Left lung (tissue), 10 donors: ENCODE data around the gene NDUFB10. TPM values are rescaled to one million over a fixed set of nuclear protein-coding genes. Genes with fewer than 3 reads are reported as not detected.
A peak's percentile ranks its signal among the peaks of the same experiment; 100 is the strongest.

ENCODE experiments used
- ATAC-seq: fragments of 200-7000 bp; cut with Tn5 transposase; one replicate; pipeline ENCODE4 v1.9.1; 2020; ENCODE audit warnings: moderate library complexity
- DNase-seq, 4 donors: peaks; one replicate each; pipeline ENCODE4 v3.0.0-alpha.2; 2013 to 2020
- H3K27ac ChIP-seq, 2 donors: fragments of 200-600 bp; sonication (generic) in 1 of 2; one replicate each; pipeline versions ENCODE4 v1.5.0 to v1.8.0; 2020 to 2021
- H3K27me3 ChIP-seq, 2 donors: fragments of 200-600 bp; sonication (generic) in 1 of 2; one replicate each; pipeline versions ENCODE4 v1.5.0 to v1.8.0; 2020 to 2021
- H3K36me3 ChIP-seq, 2 donors: fragments of 200-600 bp; sonication (generic) in 1 of 2; one replicate each; pipeline versions ENCODE4 v1.5.0 to v1.8.0; 2020 to 2021
- H3K4me1 ChIP-seq, 2 donors: fragments of 200-600 bp; one replicate each; pipeline ENCODE4 v1.8.0; 2021
- H3K4me3 ChIP-seq, 2 donors: fragments of 200-600 bp; sonication (generic) in 1 of 2; one replicate each; pipeline versions ENCODE4 v1.5.0 to v1.8.0; 2020 to 2021; ENCODE audit warnings: mild to moderate bottlenecking in 1 of 2
- H3K9me3 ChIP-seq, 2 donors: fragments of 200-600 bp; sonication (generic) in 1 of 2; one replicate each; pipeline versions ENCODE4 v1.5.0 to v1.8.0; 2020 to 2021
- CTCF ChIP-seq, 2 donors: fragments of 200-600 bp; sonication (generic) in 1 of 2; IDR thresholded peaks; one replicate each; pipeline versions ENCODE4 v1.5.0 to v1.8.0; 2021; ENCODE audit warnings: antibody characterized with exemption in 2 of 2
- intact Hi-C, 2 donors: fragments of 100-400 bp; cut with DNase I; formaldehyde crosslinking; loops; one replicate each; pipeline versions ENCODE4 v1.11.2 to v1.14.2; 2022
- polyA plus RNA-seq, 6 donors: library from polyadenylated mRNA; unstranded; fragments of 120-200 nt; gene quantifications; one replicate each; pipeline ENCODE4 v1.2.1, GENCODE V29; 2013; ENCODE audit not compliant: insufficient read length in 6 of 6
- total RNA-seq, 2 donors: library from RNA; stranded (reverse); fragmentation: NEBNext Ultra II Directional; extraction: Animal tissue kit (Norgen Biotek cat#: 25700); gene quantifications; one replicate each; pipeline ENCODE4 v1.2.1, GENCODE V29; 2021
- donor health status: DM: no; HTN: yes; CAD: no.
- donor health status: DM: no; HTN: no; CAD: no.

Gene NDUFB10
- total and polyA plus RNA-seq, 8 donors, result 77.6 to 102 (median 93.8) TPM

- no peaks in the 10 kb centered on the region for H3K27me3 ChIP-seq
- peaks cover 0 to 29% of the 10 kb centered on the region in 2 donors for H3K36me3 ChIP-seq
- intact Hi-C loops, result no loop called here
- no peaks in the 10 kb centered on the region for H3K9me3 ChIP-seq
- peak overlapping the region; percentile 90 to 95 for H3K4me3 ChIP-seq
- peak overlapping the region; percentile 93 to 97 for H3K27ac ChIP-seq
- H3K4me1 ChIP-seq, result peaks cover 28 to 61% of the 10 kb centered on the region in 2 donors
- DNase-seq (no peak), ATAC-seq (peak; percentile 42)
- no peak for TF ChIP-seq CTCF (IDR thresholded peaks at IDR 0.05)
Measured at GRCh38 chr16:1963806-1964505, 4.6 kb downstream of the NDUFB10 start.

- DNase-seq (peak; percentile 98 to 99 (median 98)), ATAC-seq (peak; percentile 97)
- intact Hi-C loops, result no loop called here
- no peaks in the 10 kb centered on the region for H3K9me3 ChIP-seq
- peak within 1 kb of the TSS; percentile 90 to 95 for H3K4me3 ChIP-seq
- H3K36me3 ChIP-seq, result peaks cover 0 to 29% of the 10 kb centered on the region in 2 donors
- no peaks in the 10 kb centered on the region for H3K27me3 ChIP-seq
- H3K4me1 ChIP-seq, result peaks cover 26 to 58% of the 10 kb centered on the region in 2 donors
- H3K27ac ChIP-seq, result peak within 1 kb of the TSS; percentile 93 to 97
- no peak for TF ChIP-seq CTCF (IDR thresholded peaks at IDR 0.05)
Measured at GRCh38 chr16:1964506-1965395, 5.4 kb downstream of the NDUFB10 start, which contains the start of gene RPS2. TSS of gene RPS2 (minus strand) at chr16:1964826. CDS start at chr16:1964625, 201 bp downstream.

- peaks cover 0 to 29% of the 10 kb centered on the region in 2 donors for H3K36me3 ChIP-seq
- no peaks in the 10 kb centered on the region for H3K9me3 ChIP-seq
- H3K4me3 ChIP-seq, result peak overlapping the region; percentile 90 to 95
- no peak for DNase-seq
- H3K4me1 ChIP-seq, result peaks cover 22 to 52% of the 10 kb centered on the region in 2 donors
- no peak for TF ChIP-seq CTCF (IDR thresholded peaks at IDR 0.05)
- peak; percentile 3 for ATAC-seq
- H3K27me3 ChIP-seq, result no peaks in the 10 kb centered on the region
- peak overlapping the region; percentile 93 to 97 for H3K27ac ChIP-seq
- intact Hi-C loops, result no loop called here
Measured at GRCh38 chr16:1965396-1966001, 6.2 kb downstream of the NDUFB10 start.

DNA sequence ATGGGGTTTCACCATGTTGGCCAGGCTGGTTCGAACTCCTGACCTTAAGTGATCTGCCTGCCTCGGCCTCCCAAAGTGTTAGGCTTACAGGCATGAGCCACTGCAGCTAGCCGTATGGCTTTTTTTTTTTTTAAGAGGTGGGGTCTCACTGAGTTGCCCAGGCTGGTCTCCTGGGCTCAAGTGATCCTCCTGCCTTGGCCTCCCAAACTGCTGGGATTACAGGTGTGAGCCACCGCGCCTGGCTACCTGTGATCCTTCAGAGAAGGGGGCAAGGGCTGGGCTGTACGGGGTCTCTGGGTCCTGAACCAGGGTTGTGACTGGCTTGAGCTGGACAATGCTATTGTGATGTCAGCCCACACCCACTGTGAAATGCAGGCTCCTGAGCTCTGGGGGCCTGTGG lies 7.1 kb downstream of the NDUFB10 start, which contains the start of gene RNF151:
Gene RNF151, plus strand, starts transcription at position 397 of the 400 bp plus-strand sequence. CDS start 26 bp downstream, outside the sequence.
- Histone ChIP-seq H3K9me3 (no peaks in the 10 kb centered on the region), H3K36me3 (peaks cover 0 to 24% of the 10 kb centered on the region in 2 donors), H3K4me1 (peaks cover 27 to 51% of the 10 kb centered on the region in 2 donors), H3K27ac (peak within 1 kb of the TSS in 1 of 2 donors; percentile 97), H3K4me3 (peak within 1 kb of the TSS; percentile 90 to 95), H3K27me3 (no peaks in the 10 kb centered on the region)
- TF ChIP-seq CTCF (IDR thresholded peaks at IDR 0.05), result no peak
- no peak for DNase-seq
- intact Hi-C loops, result no loop called here
- ATAC-seq, result no peak
